CD4-positive, alpha-beta memory T cell (primary cell): ENCODE data around the gene BPIFB1. TPM values are rescaled to one million over a fixed set of nuclear protein-coding genes. Genes with fewer than 3 reads are reported as not detected.

Source experiments
- CTCF ChIA-PET: fragments of 350-600 bp; sonication (Branson Sonifier 250); formaldehyde crosslinking; loops from one replicate; lab custom pipeline; 2021; ENCODE audit warnings: inconsistent platforms; ENCODE audit not compliant: partially characterized antibody; lab: Charles Lee
- POLR2A ChIA-PET: fragments of 350-600 bp; sonication (Branson Sonifier 250); formaldehyde crosslinking; loops from one replicate; lab custom pipeline; 2021; ENCODE audit not compliant: partially characterized antibody; lab: Charles Lee
- DNase-seq, 5 donors: peaks; one replicate each; pipeline versions ENCODE4 v3.0.0 to v3.0.0-alpha.2; 2020 to 2022; ENCODE audit warnings: mixed read lengths in 1 of 5
- H3K27ac ChIP-seq: one replicate; pipeline ENCODE4 v1.7.0; 2013; ENCODE audit warnings: low read depth, low read length
- H3K27me3 ChIP-seq: 2 replicates; pipeline ENCODE4 v1.7.0; 2013; ENCODE audit warnings: mild to moderate bottlenecking, low read length, moderate library complexity; ENCODE audit not compliant: insufficient read depth
- H3K36me3 ChIP-seq: 2 replicates; pipeline ENCODE4 v1.7.0; 2013; ENCODE audit warnings: mild to moderate bottlenecking, low read length, moderate library complexity; ENCODE audit not compliant: insufficient read depth
- H3K4me1 ChIP-seq: 2 replicates; pipeline ENCODE4 v1.7.0; 2013; ENCODE audit warnings: mild to moderate bottlenecking, low read length, moderate library complexity; ENCODE audit not compliant: insufficient read depth
- H3K4me3 ChIP-seq, 2 donors: one replicate each; pipeline ENCODE4 v1.7.0; 2013; ENCODE audit warnings: low read length in 2 of 2, mild to moderate bottlenecking in 1 of 2
- H3K9me3 ChIP-seq, 2 donors: one replicate each; pipeline ENCODE4 v1.7.0; 2013; ENCODE audit warnings: low read length in 2 of 2, control low read depth in 1 of 2; ENCODE audit not compliant: control insufficient read depth in 1 of 2
- H3K27ac Mint-ChIP-seq, 7 donors: one replicate each; pipeline ENCODE4 v1.8.0; 2020 to 2021; ENCODE audit warnings: mixed read lengths in 7 of 7, mild to moderate bottlenecking in 6 of 7, inconsistent platforms in 3 of 7, moderate library complexity in 3 of 7
- H3K27me3 Mint-ChIP-seq, 2 donors: one replicate each; pipeline ENCODE4 v1.8.0; 2020 to 2021; ENCODE audit warnings: mixed read lengths in 2 of 2
- H3K36me3 Mint-ChIP-seq, 2 donors: one replicate each; pipeline ENCODE4 v1.8.0; 2020 to 2021; ENCODE audit warnings: mixed read lengths in 2 of 2, inconsistent platforms in 1 of 2, mild to moderate bottlenecking in 1 of 2
- H3K4me1 Mint-ChIP-seq, 4 donors: one replicate each; pipeline ENCODE4 v1.8.0; 2020 to 2021; ENCODE audit warnings: mixed read lengths in 4 of 4, mild to moderate bottlenecking in 1 of 4
- H3K4me3 Mint-ChIP-seq, 8 donors: one replicate each; pipeline ENCODE4 v1.8.0; 2020 to 2021; ENCODE audit warnings: mixed read lengths in 8 of 8, mild to moderate bottlenecking in 7 of 8, moderate library complexity in 6 of 8, inconsistent platforms in 3 of 8
- H3K9me3 Mint-ChIP-seq, 8 donors: one replicate each; pipeline ENCODE4 v1.8.0; 2020 to 2021; ENCODE audit warnings: mixed read lengths in 8 of 8, mild to moderate bottlenecking in 5 of 8, inconsistent platforms in 3 of 8, moderate library complexity in 1 of 8
- intact Hi-C: fragments of 100-400 bp; cut with micrococcal nuclease; formaldehyde crosslinking; loops from one replicate; pipeline ENCODE4 v1.15.1; 2023
- polyA plus RNA-seq, 2 donors: library from polyadenylated mRNA; unstranded; fragments of 300-500 nt; fragmentation: Illumina TruSeq; gene quantifications; one replicate each; pipeline ENCODE4 v1.2.3, GENCODE V29; 2021
- total RNA-seq, 2 experiments: library from RNA; stranded (reverse); gene quantifications; one replicate each; pipeline ENCODE4 v1.2.3, GENCODE V29; 2021

The BPIFB1 gene
- total and polyA plus RNA-seq, 4 experiments from 2014 or later, result not detected

GRCh38 chr20:33284937-33285336 is 1.9 kb downstream of the BPIFB1 start:
- CTCF ChIA-PET, result interaction anchor here (1.0 to 1.1 kb wide), 3 partner anchors 9 to 16 kb away, joined by 3 read pairs; no protein-coding TSS in a partner anchor
- Histone ChIP-seq H3K27me3 (no peaks in the 10 kb centered on the region), H3K4me3 (no peak overlapping the region), H3K36me3 (no peaks in the 10 kb centered on the region), H3K9me3 (no peaks in the 10 kb centered on the region), H3K4me1 (no peaks in the 10 kb centered on the region), H3K27ac (no peak overlapping the region)
- Mint-ChIP-seq H3K4me1 (no peaks in the 10 kb centered on the region), H3K4me3 (no peak overlapping the region), H3K36me3 (no peaks in the 10 kb centered on the region), H3K27me3 (peaks cover 2 to 10% of the 10 kb centered on the region in 2 donors), H3K9me3 (no peaks in the 10 kb centered on the region), H3K27ac (no peak overlapping the region)
- intact Hi-C loops, result no loop called here
- DNase-seq, result no peak
- POLR2A ChIA-PET, result no interaction called here

GRCh38 chr20:33285861-33286495 is 3.0 kb downstream of the BPIFB1 start:
- Histone ChIP-seq H3K27me3 (no peaks in the 10 kb centered on the region), H3K27ac (no peak overlapping the region), H3K4me3 (no peak overlapping the region), H3K4me1 (no peaks in the 10 kb centered on the region), H3K36me3 (no peaks in the 10 kb centered on the region), H3K9me3 (no peaks in the 10 kb centered on the region)
- ChIA-PET POLR2A (no interaction called here), CTCF (interaction anchor here (1.0 kb wide), 2 partner anchors 8 to 384 kb away, joined by 3 read pairs; no protein-coding TSS in a partner anchor)
- intact Hi-C loops, result no loop called here
- Mint-ChIP-seq H3K27me3 (peaks cover 1 to 10% of the 10 kb centered on the region in 2 donors), H3K27ac (peak overlapping the region in 1 of 7 donors; percentile 68), H3K4me3 (no peak overlapping the region), H3K9me3 (no peaks in the 10 kb centered on the region), H3K36me3 (no peaks in the 10 kb centered on the region), H3K4me1 (no peaks in the 10 kb centered on the region)
- no peak for DNase-seq

- Histone ChIP-seq H3K27ac (no peak overlapping the region), H3K36me3 (no peaks in the 10 kb centered on the region), H3K27me3 (no peaks in the 10 kb centered on the region), H3K9me3 (no peaks in the 10 kb centered on the region), H3K4me1 (no peaks in the 10 kb centered on the region), H3K4me3 (no peak overlapping the region)
- no peaks in the 10 kb centered on the region for H3K36me3 Mint-ChIP-seq
- no peak for DNase-seq
- no peak overlapping the region for H3K27ac Mint-ChIP-seq
- intact Hi-C loops, result no loop called here
- POLR2A ChIA-PET, result interaction anchor here (0.6 kb wide), 1 partner anchor 157 kb away, joined by 3 read pairs; no protein-coding TSS in a partner anchor
- peaks cover 1 to 9% of the 10 kb centered on the region in 2 donors for H3K27me3 Mint-ChIP-seq
- H3K4me1 Mint-ChIP-seq, result peaks cover 0 to 2% (median 0%) of the 10 kb centered on the region in 4 donors
- CTCF ChIA-PET, result interaction anchor here (0.8 to 1.1 kb wide), 3 partner anchors 10 to 387 kb away, joined by 3 to 4 read pairs (median 3); no protein-coding TSS in a partner anchor
- H3K4me3 Mint-ChIP-seq, result no peak overlapping the region
- no peaks in the 10 kb centered on the region for H3K9me3 Mint-ChIP-seq
These were observed 4.9 kb downstream of the BPIFB1 start for GRCh38 chr20:33287884-33288283.

- ChIA-PET POLR2A (no interaction called here), CTCF (interaction anchor here (2.2 kb wide), 1 partner anchor 389 kb away, joined by 22 read pairs; no protein-coding TSS in a partner anchor)
- no peaks in the 10 kb centered on the region for H3K27me3 ChIP-seq
- H3K36me3 ChIP-seq, result no peaks in the 10 kb centered on the region
- Mint-ChIP-seq H3K27ac (no peak overlapping the region), H3K9me3 (no peaks in the 10 kb centered on the region), H3K36me3 (no peaks in the 10 kb centered on the region), H3K27me3 (peaks cover 1 to 3% of the 10 kb centered on the region in 2 donors), H3K4me1 (peaks cover 0 to 2% (median 0%) of the 10 kb centered on the region in 4 donors), H3K4me3 (no peak overlapping the region)
- no peak overlapping the region for H3K4me3 ChIP-seq
- no peaks in the 10 kb centered on the region for H3K9me3 ChIP-seq
- intact Hi-C loops, result no loop called here
- no peaks in the 10 kb centered on the region for H3K4me1 ChIP-seq
- no peak for DNase-seq
- H3K27ac ChIP-seq, result no peak overlapping the region
These were observed 7.8 kb downstream of the BPIFB1 start for GRCh38 chr20:33290852-33291251.

- POLR2A ChIA-PET, result no interaction called here
- Mint-ChIP-seq H3K4me1 (peaks cover 0 to 2% (median 0%) of the 10 kb centered on the region in 4 donors), H3K27me3 (peaks cover 1 to 3% of the 10 kb centered on the region in 2 donors), H3K9me3 (no peaks in the 10 kb centered on the region), H3K36me3 (no peaks in the 10 kb centered on the region), H3K4me3 (no peak overlapping the region), H3K27ac (no peak overlapping the region)
- intact Hi-C loops, result no loop called here
- Histone ChIP-seq H3K27me3 (no peaks in the 10 kb centered on the region), H3K9me3 (no peaks in the 10 kb centered on the region), H3K36me3 (no peaks in the 10 kb centered on the region), H3K27ac (no peak overlapping the region), H3K4me1 (no peaks in the 10 kb centered on the region), H3K4me3 (no peak overlapping the region)
- no peak for DNase-seq
- CTCF ChIA-PET, result interaction anchor here (1.4 to 2.2 kb wide), 3 partner anchors 12 to 501 kb away, joined by 5 to 22 read pairs (median 7); no protein-coding TSS in a partner anchor
These were observed 8.4 kb downstream of the BPIFB1 start for GRCh38 chr20:33291416-33291815.

- Histone ChIP-seq H3K4me3 (no peak overlapping the region), H3K36me3 (no peaks in the 10 kb centered on the region), H3K27me3 (no peaks in the 10 kb centered on the region), H3K9me3 (no peaks in the 10 kb centered on the region), H3K4me1 (no peaks in the 10 kb centered on the region), H3K27ac (no peak overlapping the region)
- Mint-ChIP-seq H3K4me1 (peaks cover 0 to 2% (median 0%) of the 10 kb centered on the region in 4 donors), H3K4me3 (no peak overlapping the region), H3K36me3 (no peaks in the 10 kb centered on the region), H3K27ac (no peak overlapping the region), H3K27me3 (peaks cover 1 to 3% of the 10 kb centered on the region in 2 donors), H3K9me3 (no peaks in the 10 kb centered on the region)
- intact Hi-C loops, result loop anchor here (1.0 kb wide), 1 partner anchor 390 kb away; no protein-coding TSS in a partner anchor
- DNase-seq, result peak; percentile 49 to 64 (median 55)
- ChIA-PET CTCF (interaction anchor here (0.8 to 3.3 kb wide), 7 partner anchors 11 to 513 kb away, joined by 3 to 22 read pairs (median 5); no protein-coding TSS in a partner anchor), POLR2A (no interaction called here)
These were observed 8.9 kb downstream of the BPIFB1 start for GRCh38 chr20:33291830-33292355.

GRCh38 chr20:33296206-33296605 is 13.2 kb downstream of the BPIFB1 start:
- Histone ChIP-seq H3K4me3 (no peak overlapping the region), H3K27me3 (no peaks in the 10 kb centered on the region), H3K27ac (no peak overlapping the region), H3K4me1 (no peaks in the 10 kb centered on the region), H3K36me3 (no peaks in the 10 kb centered on the region), H3K9me3 (no peaks in the 10 kb centered on the region)
- Mint-ChIP-seq H3K9me3 (no peaks in the 10 kb centered on the region), H3K4me3 (no peak overlapping the region), H3K4me1 (peaks cover 0 to 4% (median 0%) of the 10 kb centered on the region in 4 donors), H3K36me3 (no peaks in the 10 kb centered on the region), H3K27me3 (peaks cover 0 to 3% of the 10 kb centered on the region in 2 donors), H3K27ac (no peak overlapping the region)
- POLR2A ChIA-PET, result no interaction called here
- intact Hi-C loops, result no loop called here
- CTCF ChIA-PET, result interaction anchor here (1.9 kb wide), 1 partner anchor 506 kb away, joined by 9 read pairs; no protein-coding TSS in a partner anchor
- no peak for DNase-seq
